ENCODE measurements around the gene DOK1.
A peak's percentile ranks its signal among the peaks of the same experiment; 100 is the strongest.

DOK1 gene

GRCh38 chr2:74553892-74554819 lies at the start of gene DOK1, which contains the start of gene LOXL3:
Gene DOK1 (plus strand): TSS chr2:74554720. CDS start chr2:74554755, 35 bp downstream.
Gene LOXL3 (minus strand): TSS chr2:74553942. CDS start chr2:74552634, 1,308 bp downstream.
- DNase-seq (ENCODE audit: low read depth in 2 of 2) = peak; percentile 67 to 88

DNA sequence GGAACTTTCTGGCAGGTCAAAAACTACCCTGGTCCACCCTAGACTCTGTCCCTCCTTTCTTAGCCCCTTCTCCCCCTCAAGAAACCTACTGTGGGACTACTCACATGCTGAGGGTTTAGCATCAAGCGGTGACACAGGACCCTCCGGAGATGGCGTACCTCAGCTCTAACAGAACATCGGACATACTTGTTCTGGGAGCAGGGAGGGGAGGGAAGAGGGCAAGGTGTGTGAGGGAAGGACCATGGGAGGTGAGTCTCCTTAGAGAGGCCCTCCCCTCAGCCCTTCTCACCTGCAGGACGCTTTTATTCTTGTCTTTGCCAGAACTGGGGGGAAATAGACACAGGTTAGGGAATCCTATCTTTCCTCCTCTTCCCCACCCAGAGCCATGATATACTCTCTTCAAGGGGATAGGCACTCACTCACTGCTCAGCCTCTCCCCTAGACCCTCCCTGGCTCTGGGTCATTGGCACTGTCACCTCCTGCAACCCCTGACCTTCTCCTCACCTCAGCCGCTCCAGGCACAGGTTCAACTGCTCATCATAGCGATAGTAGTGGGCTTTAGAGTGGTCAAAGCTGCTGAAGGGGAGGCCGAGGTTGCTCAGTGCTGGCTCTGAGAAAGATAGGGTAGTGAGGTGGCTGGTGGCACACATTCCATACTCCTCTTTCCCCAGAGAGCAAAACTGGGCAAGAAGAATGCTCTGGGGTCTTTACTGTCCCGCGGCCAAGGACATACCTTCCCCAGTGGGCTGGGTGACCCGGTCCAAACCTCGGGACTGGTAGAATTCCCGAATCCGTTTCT lies 48.9 kb upstream of the DOK1 start:
- no peak for DNase-seq (ENCODE audit: low read depth in 2 of 2)

DNA sequence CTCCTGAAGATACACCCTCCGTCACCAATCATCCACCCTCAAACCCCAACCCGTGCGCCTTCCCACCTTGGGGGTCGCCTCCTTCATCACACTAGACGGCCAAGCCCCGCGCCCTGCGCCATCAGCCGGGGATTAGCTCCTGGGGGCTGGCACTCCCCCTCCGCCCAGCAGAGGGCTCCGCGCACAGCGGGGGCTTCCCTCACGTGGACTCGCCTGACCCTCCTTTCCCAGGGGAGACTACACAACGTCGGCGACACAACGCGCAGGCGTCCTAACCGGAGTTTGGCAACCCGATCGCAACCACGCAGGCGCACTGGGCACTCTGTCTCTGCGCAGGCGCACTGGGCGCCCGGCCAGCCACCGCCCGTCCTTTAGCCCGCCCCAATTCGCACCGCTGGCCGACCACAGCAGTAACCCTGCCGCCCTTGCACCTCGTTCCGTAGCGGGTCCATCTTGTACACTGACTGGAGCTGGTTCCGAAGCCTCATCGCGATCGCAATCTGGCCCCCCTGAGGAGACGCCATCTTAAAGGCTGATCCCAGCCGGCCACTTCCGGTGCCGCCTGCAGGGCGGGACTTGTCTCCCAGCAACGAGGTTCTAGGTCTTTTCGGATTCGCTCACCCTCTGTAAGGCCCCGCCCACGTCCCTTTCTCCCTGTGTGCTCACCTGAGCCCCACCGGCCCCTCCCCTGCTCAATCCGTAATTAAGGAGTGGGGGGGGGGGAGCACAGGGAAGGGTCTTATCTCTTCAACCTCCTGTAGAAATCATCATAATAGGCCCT lies 47.2 kb upstream of the DOK1 start, which contains the start of gene PCGF1:
TSS of gene PCGF1 (minus strand) at position 551 of the 781 bp plus-strand sequence. CDS start at position 524, 27 bp downstream.
- peak; percentile 98 to 99 for DNase-seq (ENCODE audit: low read depth in 2 of 2)

GRCh38 chr2:74507926-74508520 lies 46.5 kb upstream of the DOK1 start:
- no peak for DNase-seq (ENCODE audit: low read depth in 2 of 2)

DNA sequence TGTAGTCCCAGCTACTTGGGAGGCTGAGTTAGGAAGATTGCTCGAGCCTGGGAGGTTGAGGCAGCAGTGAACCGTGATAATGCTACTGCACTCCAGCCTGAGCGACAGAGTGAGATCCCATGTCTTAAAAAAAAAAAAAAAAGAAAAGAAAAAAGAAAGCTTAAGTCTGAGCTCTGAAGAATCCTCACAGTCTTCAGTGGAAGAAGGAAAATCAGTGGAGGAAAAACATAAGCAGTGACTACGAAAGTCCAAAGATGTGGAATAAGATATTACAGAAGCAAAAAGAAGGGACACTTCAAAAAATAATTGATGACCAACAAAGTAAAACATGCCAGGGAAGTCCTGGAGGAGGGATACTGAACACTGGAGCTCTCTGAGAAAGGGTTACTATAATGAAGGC lies 44.2 kb upstream of the DOK1 start:
- no peak for DNase-seq (ENCODE audit: low read depth in 2 of 2)

DNA sequence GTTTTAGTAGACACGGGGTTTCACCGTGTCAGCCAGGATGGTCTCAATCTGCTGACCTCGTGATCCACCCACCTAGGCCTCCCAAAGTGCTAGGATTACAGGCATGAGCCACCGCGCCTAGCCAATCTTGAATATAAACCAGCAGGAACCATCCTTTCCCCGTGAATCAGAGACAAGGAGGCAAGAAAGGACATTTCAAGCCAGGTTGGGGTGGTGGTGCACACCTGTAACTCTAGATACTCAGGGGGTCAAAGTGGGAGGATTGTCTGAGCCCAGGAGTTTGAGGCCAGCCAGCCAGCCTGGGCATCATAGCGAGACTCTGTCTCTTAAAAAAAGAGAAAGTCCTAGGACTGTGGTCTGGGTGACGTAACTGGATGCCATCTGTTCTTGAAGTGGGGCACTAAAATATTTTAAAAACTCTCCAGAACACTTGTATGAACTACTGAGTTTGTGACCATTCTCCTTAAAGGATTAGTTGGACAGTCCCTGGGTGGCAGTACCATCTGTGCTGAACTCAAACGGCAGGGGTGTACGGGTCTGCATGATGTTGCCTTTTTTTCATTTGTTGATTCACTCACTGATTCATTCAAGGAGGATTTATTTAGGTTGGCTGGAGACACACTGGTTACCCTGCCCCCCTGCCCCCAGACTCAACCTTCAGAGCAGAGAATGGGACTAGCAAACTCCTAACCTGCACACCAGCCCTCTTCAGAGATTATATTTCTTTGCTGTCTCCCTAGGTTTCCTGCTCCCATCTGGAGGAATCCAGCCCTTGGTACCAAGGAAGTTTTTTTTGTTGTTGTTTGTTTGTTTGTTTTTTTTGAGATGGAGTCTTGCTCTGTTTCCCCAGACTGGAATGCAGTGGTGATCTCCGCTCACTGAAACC lies 43.2 kb upstream of the DOK1 start:
- DNase-seq (ENCODE audit: low read depth in 2 of 2) = no peak

DNA sequence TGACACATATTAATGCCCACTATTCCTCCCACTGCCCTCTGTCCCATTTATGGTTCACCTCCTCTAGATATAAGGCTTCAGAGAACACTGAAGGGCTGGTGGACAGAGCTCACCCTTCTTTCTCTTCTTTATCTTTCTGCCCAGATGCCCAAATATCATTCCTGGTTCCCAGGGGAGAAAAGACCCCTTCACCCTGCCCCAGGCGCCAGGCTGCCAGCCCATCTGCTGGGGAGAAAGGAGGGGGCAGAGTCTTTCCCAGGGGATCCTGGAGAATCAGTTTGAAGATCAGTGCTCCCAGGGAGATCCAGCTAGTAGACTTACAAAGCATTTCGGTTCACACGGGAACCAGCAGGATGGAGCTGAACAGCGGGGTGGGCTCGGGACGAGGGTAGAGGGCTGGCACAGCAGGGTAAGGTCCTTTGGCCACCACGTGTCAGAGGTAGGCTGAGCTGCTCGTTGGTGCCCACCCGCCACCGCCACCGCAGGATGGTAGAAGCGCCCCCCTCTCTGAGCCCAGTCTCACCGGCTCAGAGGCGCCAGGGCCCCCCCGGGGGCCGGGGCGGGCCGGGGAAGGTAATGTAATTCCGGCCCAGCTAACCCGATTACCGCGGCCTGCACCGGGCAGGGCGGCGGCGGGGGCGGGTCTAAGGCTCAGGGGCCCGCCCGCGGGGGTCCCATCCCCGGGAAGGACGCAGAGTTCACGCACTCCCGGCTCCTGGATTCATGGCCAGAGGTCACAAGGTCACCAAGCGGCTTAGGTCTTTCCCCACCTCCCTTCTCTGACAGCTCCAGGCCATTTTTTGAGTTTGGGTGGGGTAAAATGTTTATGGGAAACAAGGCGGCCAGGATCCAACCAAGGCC lies 41.5 kb upstream of the DOK1 start:
- DNase-seq (ENCODE audit: low read depth in 2 of 2) = no peak

DNA sequence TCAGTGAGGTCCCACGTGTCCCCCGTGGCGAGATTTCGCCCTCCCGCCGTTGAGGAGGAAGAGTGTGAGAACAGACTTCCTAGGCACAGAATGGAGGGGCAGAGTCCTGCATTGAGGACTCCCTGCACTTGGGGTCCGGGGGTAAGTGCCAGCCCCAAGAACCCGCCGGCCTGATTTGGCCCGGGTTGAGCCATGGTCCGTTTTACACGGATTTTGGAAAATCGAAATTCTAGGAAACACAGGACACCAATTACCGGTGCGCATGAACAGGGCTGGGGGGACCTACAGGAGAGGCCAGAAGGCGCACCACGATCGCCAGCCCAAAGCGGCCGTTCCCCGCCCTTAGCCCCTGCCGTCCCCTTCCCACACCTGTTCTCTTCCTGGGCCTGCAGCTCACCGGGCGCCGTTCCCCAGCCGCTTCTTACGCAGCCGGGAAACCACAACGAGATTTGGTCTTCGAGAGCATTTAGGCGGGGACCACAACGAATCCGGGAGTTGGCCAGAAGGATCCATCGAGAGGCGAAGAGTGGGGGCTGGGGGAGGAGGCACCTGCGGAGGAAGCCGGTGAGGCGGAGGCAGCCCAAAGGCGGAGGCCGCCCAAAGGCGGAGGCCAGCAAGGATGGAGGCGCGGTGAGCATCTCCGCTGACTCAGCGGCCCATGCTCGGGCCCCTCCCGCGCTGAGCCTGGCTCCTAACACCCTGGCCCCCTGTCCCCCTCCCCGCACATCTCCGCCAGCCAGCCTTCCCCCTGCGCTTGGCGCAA lies 40.7 kb upstream of the DOK1 start:
- peak in 1 of 2 donors; percentile 26 for DNase-seq (ENCODE audit: low read depth in 2 of 2)

GRCh38 chr2:74514368-74515270 lies 39.9 kb upstream of the DOK1 start, which contains the start of gene TLX2:
Gene TLX2 (plus strand): TSS chr2:74514450. CDS start chr2:74514807, 357 bp downstream.
- DNase-seq (ENCODE audit: low read depth in 2 of 2) = no peak

- no peak for DNase-seq (ENCODE audit: low read depth in 2 of 2)
Observed at GRCh38 chr2:74515271-74515980, 39.1 kb upstream of the DOK1 start.

DNA sequence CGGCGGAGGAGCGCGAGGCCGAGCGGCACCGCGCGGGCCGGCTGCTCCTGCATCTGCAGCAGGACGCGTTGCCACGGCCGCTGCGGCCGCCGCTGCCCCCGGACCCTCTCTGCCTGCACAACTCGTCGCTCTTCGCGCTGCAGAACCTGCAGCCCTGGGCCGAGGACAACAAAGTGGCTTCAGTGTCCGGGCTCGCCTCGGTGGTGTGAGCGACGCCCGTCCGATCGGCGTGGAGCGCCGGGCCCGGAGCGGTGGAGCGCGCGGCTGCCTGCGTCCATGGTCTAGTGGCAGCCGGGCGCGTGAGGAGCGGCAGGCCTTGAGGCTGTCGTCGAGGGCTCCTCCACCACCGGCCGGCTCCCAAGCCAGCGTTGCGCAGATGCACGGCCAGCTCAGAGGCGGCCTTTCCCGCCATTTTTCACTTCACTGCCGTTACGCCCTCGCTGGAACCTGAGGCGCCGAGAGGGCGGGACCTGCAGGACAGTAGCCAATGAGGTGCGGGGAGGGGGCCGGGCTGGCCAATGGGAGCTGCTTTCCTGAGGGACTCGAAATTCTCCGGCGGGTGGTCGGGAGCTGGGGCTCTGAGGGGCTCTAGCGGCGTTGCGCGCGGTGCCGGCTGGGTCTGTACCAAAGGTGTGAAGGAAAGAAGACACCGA lies 38.4 kb upstream of the DOK1 start:
- peak; percentile 71 to 75 for DNase-seq (ENCODE audit: low read depth in 2 of 2)

DNA sequence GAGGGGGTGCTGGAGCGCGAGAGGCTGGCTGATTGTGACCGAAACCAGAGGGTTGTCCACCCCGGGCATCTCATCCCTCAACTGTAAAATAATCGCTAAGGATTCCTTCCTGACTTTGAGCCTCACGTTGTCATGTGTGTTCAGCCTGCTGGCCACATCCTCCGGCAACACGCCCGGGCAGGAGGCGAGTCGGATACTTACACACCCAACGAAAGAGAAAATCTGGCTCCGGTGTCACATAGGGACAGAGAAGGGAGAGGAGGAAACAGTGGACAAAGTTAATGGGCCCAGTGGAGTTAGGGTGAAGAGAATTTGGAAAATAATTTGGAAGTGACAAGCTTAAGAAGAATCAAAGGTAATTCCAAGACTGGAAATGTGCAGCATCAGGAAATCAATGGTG lies 37.9 kb upstream of the DOK1 start:
- no peak for DNase-seq (ENCODE audit: low read depth in 2 of 2)

DNA sequence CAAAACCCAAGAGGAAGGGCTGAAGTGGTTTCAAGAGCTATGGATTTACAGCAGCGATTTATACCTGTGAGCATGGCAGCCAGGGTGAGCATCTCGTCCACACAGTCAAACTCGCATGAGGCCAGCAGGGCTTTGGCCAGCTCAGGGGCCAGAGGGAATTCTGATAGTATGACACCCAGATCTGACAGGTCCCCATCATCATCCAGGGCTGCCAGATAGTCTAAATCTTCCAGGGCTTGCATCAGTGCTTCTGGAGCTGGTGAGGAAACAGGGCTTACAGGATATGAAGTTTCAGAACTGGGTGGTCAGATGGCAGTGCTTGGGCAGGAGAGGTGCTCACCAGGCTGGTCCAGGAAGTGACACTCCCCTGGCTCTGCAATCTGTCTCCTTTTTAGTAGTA lies 32.0 kb upstream of the DOK1 start:
- DNase-seq (ENCODE audit: low read depth in 2 of 2) = no peak

GRCh38 chr2:74524005-74524404 lies 30.5 kb upstream of the DOK1 start:
- DNase-seq (ENCODE audit: low read depth in 2 of 2) = no peak

- no peak for DNase-seq (ENCODE audit: low read depth in 2 of 2)
Observed at GRCh38 chr2:74524955-74525716, 29.4 kb upstream of the DOK1 start.

Measured in stimulated activated CD4-positive, alpha-beta T cell treated with anti-CD3 and anti-CD28 coated beads, Interleukin-1b, Interleukin-23, amount 100 ng/mL, for 4 hours (primary cell).